Liver (tissue), 3 donors: ENCODE data around the gene RAPGEF4.

Experiments used
- ATF3 ChIP-seq: IDR thresholded peaks from 2 replicates; pipeline ENCODE4 v1.6.1; 2016; ENCODE audit warnings: antibody characterized with exemption
- CTCF ChIP-seq: fragments of 150-350 bp; IDR thresholded peaks from 2 replicates; pipeline ENCODE4 v1.5.1; 2017; ENCODE audit warnings: improper control_type of control experiment, low read depth, low read length; ENCODE audit not compliant: missing input control
- JUND ChIP-seq, 2 donors: IDR thresholded peaks; 2 replicates each; pipeline ENCODE4 v1.6.1; 2016; ENCODE audit warnings: antibody characterized with exemption in 2 of 2
- MAX ChIP-seq: IDR thresholded peaks from 2 replicates; pipeline ENCODE4 v1.6.1; 2016; ENCODE audit warnings: antibody characterized with exemption
- REST ChIP-seq: IDR thresholded peaks from 2 replicates; pipeline ENCODE4 v1.6.1; 2016; ENCODE audit warnings: antibody characterized with exemption, mild to moderate bottlenecking
- donor health status: healthy.
- donor health status: healthy.

- TF ChIP-seq CTCF (no peak), ATF3 (no peak), REST (no peak), MAX (no peak), JUND (IDR thresholded peaks at IDR 0.05) (no peak)
Observed at GRCh38 chr2:172962824-172963223, 227.2 kb downstream of the RAPGEF4 start.
